AG09309 (cell line): ENCODE results near the gene KCND3.
A peak's percentile ranks its signal among the peaks of the same experiment; 100 is the strongest.

Source experiments
- DNase-seq: peaks from one replicate; pipeline ENCODE4 v3.0.0-alpha.2; 2010; ENCODE audit warnings: low read depth
- H3K4me3 ChIP-seq: 2 replicates; pipeline ENCODE4 v1.5.1; 2011; ENCODE audit warnings: mild to moderate bottlenecking, low read depth, low read length, moderate library complexity; ENCODE audit not compliant: control insufficient read depth
- TF ChIP-seq, protein P1 (sequence below): IDR thresholded peaks from 2 replicates; pipeline ENCODE4 v1.5.1; 2011; ENCODE audit warnings: mild to moderate bottlenecking, low read depth, low read length, inconsistent platforms; ENCODE audit not compliant: insufficient read depth, control insufficient read depth; ENCODE audit errors: missing control alignments

KCND3 gene

DNA sequence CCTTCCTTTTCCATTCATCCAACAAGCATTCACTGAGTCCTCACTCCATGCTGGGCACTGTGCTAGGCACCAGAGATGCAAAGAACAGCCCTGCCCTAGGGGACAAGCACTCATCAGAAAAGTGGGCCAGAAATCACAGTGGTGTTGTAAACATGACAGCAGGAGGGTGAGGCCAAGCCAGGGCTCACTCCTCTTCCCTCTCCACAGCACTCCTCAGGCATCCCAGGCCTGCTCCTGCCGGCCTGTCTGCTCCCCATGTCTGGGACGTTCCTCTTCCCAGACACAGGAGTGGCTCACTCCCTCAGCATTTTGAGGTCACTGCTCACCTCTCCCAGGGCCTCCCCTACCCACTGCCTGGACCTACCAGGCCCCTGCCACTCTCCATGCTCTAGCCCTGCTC, 61.8 kb downstream of the KCND3 start:
- no peak overlapping the region for H3K4me3 ChIP-seq
- TF ChIP-seq, protein P1, sequence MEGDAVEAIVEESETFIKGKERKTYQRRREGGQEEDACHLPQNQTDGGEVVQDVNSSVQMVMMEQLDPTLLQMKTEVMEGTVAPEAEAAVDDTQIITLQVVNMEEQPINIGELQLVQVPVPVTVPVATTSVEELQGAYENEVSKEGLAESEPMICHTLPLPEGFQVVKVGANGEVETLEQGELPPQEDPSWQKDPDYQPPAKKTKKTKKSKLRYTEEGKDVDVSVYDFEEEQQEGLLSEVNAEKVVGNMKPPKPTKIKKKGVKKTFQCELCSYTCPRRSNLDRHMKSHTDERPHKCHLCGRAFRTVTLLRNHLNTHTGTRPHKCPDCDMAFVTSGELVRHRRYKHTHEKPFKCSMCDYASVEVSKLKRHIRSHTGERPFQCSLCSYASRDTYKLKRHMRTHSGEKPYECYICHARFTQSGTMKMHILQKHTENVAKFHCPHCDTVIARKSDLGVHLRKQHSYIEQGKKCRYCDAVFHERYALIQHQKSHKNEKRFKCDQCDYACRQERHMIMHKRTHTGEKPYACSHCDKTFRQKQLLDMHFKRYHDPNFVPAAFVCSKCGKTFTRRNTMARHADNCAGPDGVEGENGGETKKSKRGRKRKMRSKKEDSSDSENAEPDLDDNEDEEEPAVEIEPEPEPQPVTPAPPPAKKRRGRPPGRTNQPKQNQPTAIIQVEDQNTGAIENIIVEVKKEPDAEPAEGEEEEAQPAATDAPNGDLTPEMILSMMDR: no peak
- DNase-seq: no peak

DNA sequence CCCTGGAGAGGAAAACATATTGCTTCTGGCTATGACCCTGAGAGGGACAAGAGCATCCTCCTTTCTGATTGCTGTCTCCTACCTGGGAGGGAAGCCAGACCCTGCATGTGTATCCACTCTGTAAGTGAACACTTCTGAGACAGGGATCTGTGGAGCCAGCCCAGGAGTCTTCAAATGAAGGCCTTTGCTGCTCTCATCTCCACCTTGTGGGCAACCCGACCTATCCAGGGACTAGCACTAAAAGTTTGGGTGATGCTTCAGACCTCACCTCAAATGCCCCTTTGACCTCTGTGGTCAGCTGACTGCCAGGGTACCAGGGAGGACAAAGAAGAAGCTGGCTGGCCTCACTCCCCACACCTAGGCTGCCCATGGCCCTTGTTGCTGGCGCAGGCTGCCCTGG, 64.7 kb downstream of the KCND3 start:
- no peak for DNase-seq
- TF ChIP-seq, protein P1: no peak
- no peak overlapping the region for H3K4me3 ChIP-seq

DNA sequence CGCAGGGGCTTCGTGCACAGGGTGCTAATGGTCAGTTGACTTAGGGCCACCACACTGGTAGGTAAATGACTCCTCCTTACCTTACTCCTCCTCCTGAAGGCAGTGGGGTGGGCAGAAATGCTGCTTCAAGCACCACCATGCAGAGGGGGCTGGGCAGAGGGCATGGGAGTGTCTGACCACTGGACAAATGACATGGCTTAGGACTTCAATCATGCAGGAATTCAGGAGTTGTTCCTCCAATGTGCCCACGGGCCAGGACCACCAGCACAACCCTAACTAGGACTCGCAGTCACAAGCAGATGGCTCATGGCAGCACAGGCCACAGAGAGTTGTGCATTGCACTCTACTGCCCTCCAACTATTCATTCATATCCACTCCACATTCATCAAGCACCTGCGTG, 65.7 kb downstream of the KCND3 start:
- no peak overlapping the region for H3K4me3 ChIP-seq
- TF ChIP-seq, protein P1: no peak
- DNase-seq: no peak

DNA sequence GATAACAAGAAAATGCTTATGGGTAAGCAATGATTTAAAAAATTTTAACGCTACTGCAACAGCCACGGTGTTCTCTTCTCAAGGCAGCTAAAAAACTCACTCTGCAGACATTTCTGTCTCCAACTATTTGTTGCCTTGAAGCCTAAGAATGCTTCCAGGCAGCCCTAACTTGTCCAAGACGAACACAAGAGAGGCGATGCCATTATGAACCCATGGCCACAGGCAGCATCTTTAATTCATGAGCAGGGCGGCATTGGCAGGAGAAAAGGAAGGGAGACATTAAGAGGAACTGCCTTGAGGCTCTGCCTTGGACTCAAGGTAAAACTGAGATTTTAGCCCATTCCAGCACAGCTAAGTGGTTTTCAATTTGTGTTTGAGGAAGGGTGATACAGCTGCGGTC, 67.5 kb downstream of the KCND3 start:
- TF ChIP-seq, protein P1: no peak
- H3K4me3 ChIP-seq: no peak overlapping the region
- no peak for DNase-seq

DNA sequence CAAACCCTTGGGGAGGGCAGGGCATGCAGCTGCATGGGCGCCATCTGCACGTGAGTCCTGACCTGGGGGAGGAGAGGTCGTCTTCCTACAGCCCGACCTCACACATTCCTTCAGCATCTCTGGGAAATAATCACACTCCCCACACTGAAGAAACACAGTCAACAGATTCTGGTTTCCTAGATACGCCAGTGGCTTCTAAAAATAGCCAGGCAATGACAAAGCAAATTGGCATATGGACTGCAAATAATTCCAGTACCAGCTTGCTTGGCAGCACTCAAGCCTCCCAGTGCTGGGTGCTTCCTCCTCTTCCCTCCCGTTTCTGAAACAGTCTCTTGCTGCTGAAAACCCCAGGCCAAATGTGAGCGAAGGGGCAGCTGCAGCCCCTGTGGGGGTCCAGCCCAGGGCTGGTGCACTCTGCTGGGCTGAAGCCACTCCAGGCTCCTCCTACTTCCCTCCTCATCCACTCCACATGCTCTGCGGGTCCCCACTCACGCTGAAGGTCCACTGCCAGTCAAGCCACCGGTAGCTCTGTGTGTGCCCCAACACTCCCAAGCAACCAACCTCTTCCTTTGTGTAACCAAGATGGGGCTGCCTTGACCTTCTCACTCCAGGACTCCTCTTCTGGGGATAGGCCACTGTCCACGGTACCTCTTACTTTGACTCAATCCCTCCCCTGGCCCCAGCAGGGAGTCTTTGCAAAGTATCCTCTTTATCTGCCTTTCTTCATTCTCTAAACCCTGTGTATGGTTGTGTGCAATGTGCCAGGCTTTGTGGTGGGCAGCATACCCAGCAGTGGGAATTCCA, 69.0 kb downstream of the KCND3 start:
- TF ChIP-seq, protein P1: no peak
- H3K4me3 ChIP-seq: no peak overlapping the region
- peak; percentile 7 for DNase-seq

DNA sequence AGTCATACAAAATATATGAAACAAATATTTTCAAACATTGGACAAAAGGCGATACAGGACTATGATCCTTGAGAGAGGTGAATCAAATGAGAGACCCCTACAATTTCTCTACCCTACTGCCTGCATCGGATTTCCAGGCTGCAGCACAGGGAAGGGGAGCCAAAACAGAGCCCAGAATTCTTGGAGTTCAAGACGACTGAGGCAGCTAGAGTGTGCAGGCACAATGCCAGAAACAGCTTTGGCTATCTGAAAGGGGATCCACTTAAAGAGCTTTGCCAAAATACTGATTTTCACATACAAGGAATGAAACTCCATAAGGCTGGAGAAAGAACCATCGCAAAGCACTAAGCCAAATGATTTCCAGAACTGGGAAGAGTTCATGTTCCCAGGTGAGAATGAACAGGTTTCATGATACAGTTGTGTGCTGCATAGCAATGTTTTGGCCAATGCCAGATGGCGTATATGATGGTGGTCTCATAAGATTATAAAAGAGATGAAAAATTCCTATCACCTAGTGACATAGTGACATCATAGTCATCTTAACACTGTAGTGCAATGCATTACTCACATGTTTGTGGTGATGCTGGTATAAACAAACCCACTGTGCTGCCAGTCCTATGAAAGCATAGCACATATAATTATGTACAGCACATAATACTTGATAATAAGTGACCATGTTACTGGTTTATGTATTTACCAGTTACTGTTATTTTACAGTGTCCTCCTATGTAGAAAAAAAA, 77.5 kb downstream of the KCND3 start:
- no peak for DNase-seq
- TF ChIP-seq, protein P1: no peak
- H3K4me3 ChIP-seq: no peak overlapping the region
